Measurements from ENCODE around the gene ADSL.

ADSL gene

GRCh38 chr22:40313007-40313406, 33.3 kb upstream of the ADSL start:
- peaks cover 41% of the 10 kb centered on the region for H3K36me3 ChIP-seq (ENCODE audit: control insufficient read depth, insufficient read depth, low read length)
- H3K9ac ChIP-seq (ENCODE audit: low read depth, low read length), result no peak overlapping the region

GRCh38 chr22:40314041-40314440, 32.3 kb upstream of the ADSL start:
- H3K9me3 ChIP-seq (ENCODE audit: control insufficient read depth, insufficient read depth, low read length), result no peaks in the 10 kb centered on the region
- no peaks in the 10 kb centered on the region for H3K4me1 ChIP-seq (ENCODE audit: control insufficient read depth, insufficient read depth, low read length)
- no peak overlapping the region for H3K9ac ChIP-seq (ENCODE audit: low read depth, low read length)
- no peaks in the 10 kb centered on the region for H3K27me3 ChIP-seq (ENCODE audit: control insufficient read depth, insufficient read depth, low read length)
- H3K4me3 ChIP-seq (ENCODE audit: low read depth, low read length), result no peak overlapping the region
- H3K36me3 ChIP-seq (ENCODE audit: control insufficient read depth, insufficient read depth, low read length), result peaks cover 41% of the 10 kb centered on the region

More at GRCh38 chr22:40313007-40313406, 33.3 kb upstream of the ADSL start:
- Histone ChIP-seq H3K9me3 (ENCODE audit: control insufficient read depth, insufficient read depth, low read length) (no peaks in the 10 kb centered on the region), H3K4me3 (ENCODE audit: low read depth, low read length) (no peak overlapping the region), H3K4me1 (ENCODE audit: control insufficient read depth, insufficient read depth, low read length) (no peaks in the 10 kb centered on the region), H3K27me3 (ENCODE audit: control insufficient read depth, insufficient read depth, low read length) (no peaks in the 10 kb centered on the region)

DNA sequence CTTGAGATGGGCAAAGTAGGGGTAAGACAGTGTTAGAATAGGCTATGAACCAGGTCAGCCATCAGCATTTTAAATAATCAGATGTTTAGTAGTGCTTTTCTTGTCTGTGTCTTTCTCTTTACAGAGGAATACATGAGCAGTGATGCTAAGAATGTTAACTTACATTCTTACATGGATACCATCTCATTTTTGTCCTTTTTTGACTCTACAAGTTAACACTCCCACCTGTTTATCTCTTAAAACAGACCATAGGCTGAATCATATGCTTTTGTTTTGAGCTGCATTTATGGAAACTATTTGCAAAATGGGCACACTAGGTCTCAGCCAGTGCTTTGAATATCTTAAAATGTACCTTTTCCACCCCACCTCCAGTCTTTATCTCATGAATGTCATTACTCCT, 25.6 kb upstream of the ADSL start:
- Histone ChIP-seq H3K4me3 (ENCODE audit: low read depth, low read length) (no peak overlapping the region), H3K27me3 (ENCODE audit: control insufficient read depth, insufficient read depth, low read length) (no peaks in the 10 kb centered on the region), H3K36me3 (ENCODE audit: control insufficient read depth, insufficient read depth, low read length) (peaks cover 36% of the 10 kb centered on the region), H3K9ac (ENCODE audit: low read depth, low read length) (no peak overlapping the region), H3K4me1 (ENCODE audit: control insufficient read depth, insufficient read depth, low read length) (peaks cover 7% of the 10 kb centered on the region), H3K9me3 (ENCODE audit: control insufficient read depth, insufficient read depth, low read length) (no peaks in the 10 kb centered on the region)

GRCh38 chr22:40322021-40322420, 24.3 kb upstream of the ADSL start:
- H3K9me3 ChIP-seq (ENCODE audit: control insufficient read depth, insufficient read depth, low read length), result no peaks in the 10 kb centered on the region
- peaks cover 12% of the 10 kb centered on the region for H3K4me1 ChIP-seq (ENCODE audit: control insufficient read depth, insufficient read depth, low read length)
- H3K36me3 ChIP-seq (ENCODE audit: control insufficient read depth, insufficient read depth, low read length), result peaks cover 27% of the 10 kb centered on the region
- no peak overlapping the region for H3K9ac ChIP-seq (ENCODE audit: low read depth, low read length)
- H3K27me3 ChIP-seq (ENCODE audit: control insufficient read depth, insufficient read depth, low read length), result no peaks in the 10 kb centered on the region
- no peak overlapping the region for H3K4me3 ChIP-seq (ENCODE audit: low read depth, low read length)

DNA sequence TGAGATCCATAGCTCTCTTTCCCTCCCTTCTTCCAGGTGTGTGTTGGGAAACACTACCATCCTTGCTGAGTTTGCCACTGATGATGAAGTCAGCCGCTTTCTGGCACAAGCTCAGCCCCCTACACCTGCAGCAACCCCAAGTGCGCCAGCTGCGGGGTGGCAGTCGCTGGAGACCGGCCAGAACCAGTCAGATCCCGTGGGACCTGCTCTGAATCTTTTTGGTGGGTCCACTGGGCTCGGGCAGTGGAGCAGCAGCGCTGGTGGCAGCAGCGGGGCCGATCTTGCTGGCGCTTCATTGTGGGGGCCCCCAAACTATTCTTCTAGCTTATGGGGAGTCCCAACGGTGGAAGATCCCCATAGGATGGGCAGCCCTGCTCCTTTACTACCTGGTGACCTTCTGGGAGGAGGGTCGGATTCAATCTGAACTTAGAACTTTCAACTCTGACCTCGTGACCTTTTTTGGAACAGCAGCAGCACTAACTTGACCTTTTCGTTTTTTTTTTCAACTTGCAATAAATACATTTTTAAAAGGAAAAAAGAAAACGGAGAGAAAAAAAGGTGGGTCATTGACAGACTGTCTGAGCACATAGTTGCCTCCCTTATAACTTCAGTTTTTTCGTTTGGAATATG, 23.4 kb upstream of the ADSL start:
- Histone ChIP-seq H3K9ac (ENCODE audit: low read depth, low read length) (no peak overlapping the region), H3K36me3 (ENCODE audit: control insufficient read depth, insufficient read depth, low read length) (peaks cover 21% of the 10 kb centered on the region), H3K4me3 (ENCODE audit: low read depth, low read length) (no peak overlapping the region), H3K27me3 (ENCODE audit: control insufficient read depth, insufficient read depth, low read length) (no peaks in the 10 kb centered on the region), H3K9me3 (ENCODE audit: control insufficient read depth, insufficient read depth, low read length) (no peaks in the 10 kb centered on the region), H3K4me1 (ENCODE audit: control insufficient read depth, insufficient read depth, low read length) (peaks cover 16% of the 10 kb centered on the region)

- H3K9ac ChIP-seq (ENCODE audit: low read depth, low read length), result no peak overlapping the region
- H3K36me3 ChIP-seq (ENCODE audit: control insufficient read depth, insufficient read depth, low read length), result peaks cover 21% of the 10 kb centered on the region
- H3K27me3 ChIP-seq (ENCODE audit: control insufficient read depth, insufficient read depth, low read length), result no peaks in the 10 kb centered on the region
- H3K4me1 ChIP-seq (ENCODE audit: control insufficient read depth, insufficient read depth, low read length), result peaks cover 16% of the 10 kb centered on the region
- no peak overlapping the region for H3K4me3 ChIP-seq (ENCODE audit: low read depth, low read length)
- H3K9me3 ChIP-seq (ENCODE audit: control insufficient read depth, insufficient read depth, low read length), result no peaks in the 10 kb centered on the region
These were observed 22.6 kb upstream of the ADSL start for GRCh38 chr22:40323681-40324171.

- H3K36me3 ChIP-seq (ENCODE audit: control insufficient read depth, insufficient read depth, low read length), result peaks cover 21% of the 10 kb centered on the region
- H3K4me1 ChIP-seq (ENCODE audit: control insufficient read depth, insufficient read depth, low read length), result peaks cover 16% of the 10 kb centered on the region
- H3K27me3 ChIP-seq (ENCODE audit: control insufficient read depth, insufficient read depth, low read length), result no peaks in the 10 kb centered on the region
- H3K9me3 ChIP-seq (ENCODE audit: control insufficient read depth, insufficient read depth, low read length), result no peaks in the 10 kb centered on the region
- no peak overlapping the region for H3K9ac ChIP-seq (ENCODE audit: low read depth, low read length)
- H3K4me3 ChIP-seq (ENCODE audit: low read depth, low read length), result no peak overlapping the region
These were observed 21.6 kb upstream of the ADSL start for GRCh38 chr22:40324468-40325305.

GRCh38 chr22:40325315-40325714, 21.0 kb upstream of the ADSL start:
- Histone ChIP-seq H3K4me3 (ENCODE audit: low read depth, low read length) (no peak overlapping the region), H3K4me1 (ENCODE audit: control insufficient read depth, insufficient read depth, low read length) (peaks cover 16% of the 10 kb centered on the region), H3K27me3 (ENCODE audit: control insufficient read depth, insufficient read depth, low read length) (no peaks in the 10 kb centered on the region), H3K9me3 (ENCODE audit: control insufficient read depth, insufficient read depth, low read length) (no peaks in the 10 kb centered on the region), H3K36me3 (ENCODE audit: control insufficient read depth, insufficient read depth, low read length) (peaks cover 21% of the 10 kb centered on the region), H3K9ac (ENCODE audit: low read depth, low read length) (no peak overlapping the region)

- H3K4me1 ChIP-seq (ENCODE audit: control insufficient read depth, insufficient read depth, low read length), result peaks cover 32% of the 10 kb centered on the region
- no peaks in the 10 kb centered on the region for H3K27me3 ChIP-seq (ENCODE audit: control insufficient read depth, insufficient read depth, low read length)
- H3K9ac ChIP-seq (ENCODE audit: low read depth, low read length), result no peak overlapping the region
- H3K9me3 ChIP-seq (ENCODE audit: control insufficient read depth, insufficient read depth, low read length), result no peaks in the 10 kb centered on the region
- peaks cover 9% of the 10 kb centered on the region for H3K36me3 ChIP-seq (ENCODE audit: control insufficient read depth, insufficient read depth, low read length)
- no peak overlapping the region for H3K4me3 ChIP-seq (ENCODE audit: low read depth, low read length)
These were observed 19.2 kb upstream of the ADSL start for GRCh38 chr22:40326905-40327735.

DNA sequence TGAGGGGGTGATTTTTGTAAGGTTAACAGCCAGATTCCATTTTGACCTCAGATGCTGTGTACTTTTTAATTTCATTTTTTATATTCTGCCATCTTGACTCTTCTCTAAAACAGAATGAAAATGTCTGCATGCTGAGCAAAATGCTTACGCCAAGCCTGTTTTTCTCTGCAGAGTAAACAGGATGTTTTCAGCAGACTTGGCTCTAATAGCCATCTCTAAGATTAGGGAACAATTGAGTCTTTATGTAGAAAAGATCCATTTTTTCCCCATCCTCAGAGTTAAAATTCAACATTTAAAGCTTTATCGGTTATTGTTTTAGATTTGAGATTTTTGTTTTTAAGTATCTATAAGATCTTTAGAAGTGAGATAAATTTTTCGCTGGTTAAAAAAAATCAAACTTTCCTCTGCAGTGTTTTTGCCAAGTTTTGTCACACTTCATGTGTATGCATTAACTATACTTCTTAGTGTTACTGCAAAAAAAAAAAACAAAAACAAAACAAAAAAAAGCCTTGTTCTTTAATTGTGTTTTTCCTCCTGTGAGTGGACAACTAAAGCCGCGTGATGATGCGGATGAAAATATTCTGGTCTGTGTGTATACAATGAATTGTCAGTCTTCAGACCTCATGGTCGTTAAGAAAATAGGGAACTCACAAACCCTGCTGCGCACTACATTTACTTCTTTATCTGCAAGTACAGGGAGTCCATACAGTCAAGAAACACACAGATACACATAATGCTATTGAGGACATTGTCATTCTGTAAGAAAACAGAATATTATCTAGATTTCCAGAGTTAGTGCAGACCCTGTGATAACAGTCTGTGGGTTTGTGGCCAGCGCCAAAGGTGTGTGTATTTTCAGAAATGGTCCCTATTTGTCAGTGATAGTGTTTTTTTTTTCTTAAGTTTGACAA, 17.5 kb upstream of the ADSL start:
- Histone ChIP-seq H3K9ac (ENCODE audit: low read depth, low read length) (no peak overlapping the region), H3K4me3 (ENCODE audit: low read depth, low read length) (no peak overlapping the region), H3K9me3 (ENCODE audit: control insufficient read depth, insufficient read depth, low read length) (no peaks in the 10 kb centered on the region), H3K27me3 (ENCODE audit: control insufficient read depth, insufficient read depth, low read length) (no peaks in the 10 kb centered on the region), H3K4me1 (ENCODE audit: control insufficient read depth, insufficient read depth, low read length) (peaks cover 40% of the 10 kb centered on the region), H3K36me3 (ENCODE audit: control insufficient read depth, insufficient read depth, low read length) (no peaks in the 10 kb centered on the region)

GRCh38 chr22:40329466-40329865, 16.8 kb upstream of the ADSL start:
- Histone ChIP-seq H3K36me3 (ENCODE audit: control insufficient read depth, insufficient read depth, low read length) (no peaks in the 10 kb centered on the region), H3K27me3 (ENCODE audit: control insufficient read depth, insufficient read depth, low read length) (no peaks in the 10 kb centered on the region), H3K9me3 (ENCODE audit: control insufficient read depth, insufficient read depth, low read length) (no peaks in the 10 kb centered on the region), H3K4me1 (ENCODE audit: control insufficient read depth, insufficient read depth, low read length) (peaks cover 38% of the 10 kb centered on the region), H3K9ac (ENCODE audit: low read depth, low read length) (no peak overlapping the region), H3K4me3 (ENCODE audit: low read depth, low read length) (no peak overlapping the region)
